Osteocyte (in vitro differentiated cells): ENCODE results near the gene ITSN2. TPM values are rescaled to one million over a fixed set of nuclear protein-coding genes. Genes with fewer than 3 reads are reported as not detected.
A peak's percentile ranks its signal among the peaks of the same experiment; 100 is the strongest.

Experiments used
- DNase-seq: peaks from one replicate; pipeline ENCODE4 v3.0.0; 2021; ENCODE audit warnings: mixed read lengths; ENCODE audit not compliant: unreplicated experiment; ENCODE audit errors: extremely low spot score
- H3K27ac Mint-ChIP-seq: one replicate; pipeline ENCODE4 v1.8.0; 2021; ENCODE audit warnings: mild to moderate bottlenecking, mixed read lengths; ENCODE audit not compliant: unreplicated experiment
- H3K27me3 Mint-ChIP-seq: one replicate; pipeline ENCODE4 v1.8.0; 2021; ENCODE audit warnings: mixed read lengths; ENCODE audit not compliant: unreplicated experiment
- H3K36me3 Mint-ChIP-seq: one replicate; pipeline ENCODE4 v1.8.0; 2021; ENCODE audit warnings: mixed read lengths; ENCODE audit not compliant: unreplicated experiment
- H3K4me1 Mint-ChIP-seq: one replicate; pipeline ENCODE4 v1.8.0; 2021; ENCODE audit warnings: mixed read lengths; ENCODE audit not compliant: unreplicated experiment
- H3K4me3 Mint-ChIP-seq: one replicate; pipeline ENCODE4 v1.8.0; 2021; ENCODE audit warnings: mild to moderate bottlenecking, moderate library complexity, mixed read lengths; ENCODE audit not compliant: unreplicated experiment
- H3K9me3 Mint-ChIP-seq: one replicate; pipeline ENCODE4 v1.8.0; 2021; ENCODE audit warnings: mixed read lengths; ENCODE audit not compliant: unreplicated experiment
- CTCF ChIP-seq: fragments of 200-600 bp; sonication (generic); IDR thresholded peaks from 2 replicates; pipeline ENCODE4 v1.5.0; 2021; ENCODE audit warnings: antibody characterized with exemption, mild to moderate bottlenecking, moderate library complexity
- total RNA-seq: library from RNA; stranded (reverse); gene quantifications from 2 replicates; pipeline ENCODE4 v1.2.1, GENCODE V29; 2021

Gene ITSN2
- total RNA-seq, 1 donor from 2014 or later = 32.1 TPM

GRCh38 chr2:24208490-24208889 lies 151.8 kb downstream of the ITSN2 start:
- DNase-seq = no peak
- H3K36me3 Mint-ChIP-seq = peaks cover 54% of the 10 kb centered on the region
- no peaks in the 10 kb centered on the region for H3K27me3 Mint-ChIP-seq
- H3K27ac Mint-ChIP-seq = peak overlapping the region; percentile 9
- no peak overlapping the region for H3K4me3 Mint-ChIP-seq
- H3K4me1 Mint-ChIP-seq = peaks cover 9% of the 10 kb centered on the region
- H3K9me3 Mint-ChIP-seq = no peaks in the 10 kb centered on the region
- TF ChIP-seq CTCF = no peak

GRCh38 chr2:24207359-24207758 lies 153.0 kb downstream of the ITSN2 start:
- no peak for TF ChIP-seq CTCF
- H3K27ac Mint-ChIP-seq = no peak overlapping the region
- peaks cover 9% of the 10 kb centered on the region for H3K4me1 Mint-ChIP-seq
- peak; percentile 80 for DNase-seq
- H3K4me3 Mint-ChIP-seq = no peak overlapping the region
- H3K27me3 Mint-ChIP-seq = no peaks in the 10 kb centered on the region
- H3K36me3 Mint-ChIP-seq = peaks cover 58% of the 10 kb centered on the region
- H3K9me3 Mint-ChIP-seq = no peaks in the 10 kb centered on the region

GRCh38 chr2:24206714-24207113 lies 153.6 kb downstream of the ITSN2 start:
- no peak for TF ChIP-seq CTCF

GRCh38 chr2:24206242-24206641 lies 154.1 kb downstream of the ITSN2 start:
- H3K27ac Mint-ChIP-seq = no peak overlapping the region
- peaks cover 52% of the 10 kb centered on the region for H3K36me3 Mint-ChIP-seq
- TF ChIP-seq CTCF = no peak
- H3K9me3 Mint-ChIP-seq = no peaks in the 10 kb centered on the region
- peaks cover 9% of the 10 kb centered on the region for H3K4me1 Mint-ChIP-seq
- H3K4me3 Mint-ChIP-seq = no peak overlapping the region
- peak; percentile 59 for DNase-seq
- H3K27me3 Mint-ChIP-seq = no peaks in the 10 kb centered on the region

More at GRCh38 chr2:24206714-24207113, 153.6 kb downstream of the ITSN2 start:
- H3K4me1 Mint-ChIP-seq = peaks cover 9% of the 10 kb centered on the region
- H3K9me3 Mint-ChIP-seq = no peaks in the 10 kb centered on the region
- H3K4me3 Mint-ChIP-seq = no peak overlapping the region
- peaks cover 57% of the 10 kb centered on the region for H3K36me3 Mint-ChIP-seq
- no peak overlapping the region for H3K27ac Mint-ChIP-seq
- H3K27me3 Mint-ChIP-seq = no peaks in the 10 kb centered on the region
- peak; percentile 53 for DNase-seq

GRCh38 chr2:24205131-24205530 lies 155.2 kb downstream of the ITSN2 start:
- no peak for TF ChIP-seq CTCF
- H3K27me3 Mint-ChIP-seq = no peaks in the 10 kb centered on the region
- H3K4me3 Mint-ChIP-seq = no peak overlapping the region
- no peaks in the 10 kb centered on the region for H3K9me3 Mint-ChIP-seq
- no peak for DNase-seq
- H3K4me1 Mint-ChIP-seq = peaks cover 9% of the 10 kb centered on the region
- peaks cover 55% of the 10 kb centered on the region for H3K36me3 Mint-ChIP-seq
- H3K27ac Mint-ChIP-seq = no peak overlapping the region
